Measurements from ENCODE around the gene PLEKHH2.

PLEKHH2 gene

DNA sequence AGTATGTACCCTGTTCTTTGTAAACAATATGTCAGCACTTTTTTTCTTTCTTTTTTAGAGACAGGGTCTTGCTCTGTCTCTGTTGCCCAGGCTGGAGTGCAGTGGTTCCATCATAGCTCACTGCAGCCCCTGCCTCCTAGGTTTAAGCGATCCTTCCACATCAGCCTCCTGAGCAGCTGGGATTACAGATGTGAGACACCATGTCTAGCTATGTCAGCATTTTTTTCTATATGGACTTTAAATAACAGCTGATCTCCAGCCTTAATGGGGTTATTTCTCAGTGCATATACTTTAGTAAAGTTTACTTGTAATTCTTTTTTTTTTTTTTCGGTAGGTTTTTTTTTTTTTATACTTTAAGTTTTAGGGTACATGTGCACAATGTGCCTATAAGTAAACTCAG, 174.9 kb downstream of the PLEKHH2 start:
- no peak for DNase-seq (ENCODE audit: low read depth, low spot score)

DNA sequence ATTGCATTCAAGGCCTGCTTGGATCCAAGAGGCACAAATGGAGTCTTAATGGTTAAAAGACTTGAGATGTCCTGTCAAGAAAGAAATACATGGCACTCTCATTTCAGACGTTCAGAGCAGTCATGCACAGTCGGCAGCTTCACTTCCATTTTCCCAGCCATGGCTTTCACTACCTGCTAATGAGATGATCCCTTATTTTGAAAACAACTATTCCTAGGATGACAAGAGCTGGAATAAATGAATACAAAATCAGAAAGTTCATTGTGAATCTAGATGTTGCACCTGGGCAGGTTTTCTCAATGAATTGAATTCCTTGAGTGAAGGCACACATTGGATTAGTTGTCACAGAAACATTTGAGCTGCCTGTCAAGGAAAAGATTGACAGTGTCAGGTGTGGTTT, 175.9 kb downstream of the PLEKHH2 start:
- no peak for DNase-seq (ENCODE audit: low read depth, low spot score)

DNA sequence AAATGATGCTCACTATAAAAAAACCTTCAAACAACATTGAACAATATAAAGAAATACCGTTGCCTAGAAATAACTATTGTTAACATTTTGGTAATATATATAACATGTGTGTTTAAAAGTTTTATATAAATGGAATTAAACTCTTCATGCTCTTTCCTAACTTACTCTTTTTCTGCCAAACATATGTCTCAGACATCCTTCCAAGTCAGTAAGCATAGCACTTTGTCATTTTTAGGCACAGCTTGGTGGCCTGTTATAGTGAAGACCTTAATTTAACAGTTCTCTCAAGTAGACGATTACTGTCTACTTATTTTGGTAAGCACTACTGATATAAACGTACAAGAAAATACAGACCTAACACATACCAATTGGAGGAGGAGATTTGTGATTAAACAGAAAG, 177.7 kb downstream of the PLEKHH2 start:
- no peak for DNase-seq (ENCODE audit: low read depth, low spot score)
